Ishikawa (cell line): ENCODE data around the gene MEGF6.

Experiments used
- CEBPB ChIP-seq: IDR thresholded peaks from 2 replicates; pipeline ENCODE4 v1.6.1; 2012
- CREB1 ChIP-seq: IDR thresholded peaks from 2 replicates; pipeline ENCODE4 v1.6.1; 2012; ENCODE audit warnings: low read depth
- EGR1 ChIP-seq: IDR thresholded peaks from 2 replicates; pipeline ENCODE4 v1.6.1; 2012
- EP300 ChIP-seq: IDR thresholded peaks from 2 replicates; pipeline ENCODE4 v1.6.1; 2012; ENCODE audit warnings: borderline replicate concordance
- FOXM1 ChIP-seq: IDR thresholded peaks from 2 replicates; pipeline ENCODE4 v1.6.1; 2012; ENCODE audit warnings: low read depth, borderline replicate concordance
- MAX ChIP-seq: IDR thresholded peaks from 2 replicates; pipeline ENCODE4 v1.6.1; 2012
- NFIC ChIP-seq: IDR thresholded peaks from 2 replicates; pipeline ENCODE4 v1.6.1; 2012
- RAD21 ChIP-seq: IDR thresholded peaks from 2 replicates; pipeline ENCODE4 v1.6.1; 2012; ENCODE audit warnings: low read depth
- REST ChIP-seq: IDR thresholded peaks from 2 replicates; pipeline ENCODE4 v1.6.1; 2012; ENCODE audit warnings: low read depth, mild to moderate bottlenecking
- TAF1 ChIP-seq: IDR thresholded peaks from 2 replicates; pipeline ENCODE4 v1.6.1; 2012; ENCODE audit warnings: low read depth, mild to moderate bottlenecking
- TCF12 ChIP-seq: IDR thresholded peaks from 2 replicates; pipeline ENCODE4 v1.6.1; 2012; ENCODE audit warnings: low read depth
- TEAD4 ChIP-seq: IDR thresholded peaks from 2 replicates; pipeline ENCODE4 v1.6.1; 2012
- USF1 ChIP-seq: IDR thresholded peaks from 2 replicates; pipeline ENCODE4 v1.6.1; 2012
- YY1 ChIP-seq: IDR thresholded peaks from 2 replicates; pipeline ENCODE4 v1.6.1; 2012; ENCODE audit warnings: low read depth
- ZBTB7A ChIP-seq: IDR thresholded peaks from 2 replicates; pipeline ENCODE4 v1.6.1; 2012; ENCODE audit warnings: low read depth

MEGF6 gene

GRCh38 chr1:3657578-3658230, 46.4 kb upstream of the MEGF6 start:
- no peak for TF ChIP-seq EGR1
- TF ChIP-seq CREB1, result no peak
- no peak for TF ChIP-seq TCF12
- TF ChIP-seq USF1, result no peak
- TF ChIP-seq TEAD4, result no peak
- no peak for TF ChIP-seq FOXM1
- no peak for TF ChIP-seq RAD21
- TF ChIP-seq ZBTB7A, result no peak
- TF ChIP-seq CEBPB, result no peak
- TF ChIP-seq YY1, result no peak
- no peak for TF ChIP-seq REST
- no peak for TF ChIP-seq NFIC

- no peak for TF ChIP-seq TCF12
- no peak for TF ChIP-seq MAX
- no peak for TF ChIP-seq CEBPB
- TF ChIP-seq CREB1, result no peak
- no peak for TF ChIP-seq NFIC
- TF ChIP-seq YY1, result no peak
- no peak for TF ChIP-seq USF1
- no peak for TF ChIP-seq TEAD4
- no peak for TF ChIP-seq TAF1
- no peak for TF ChIP-seq REST
- TF ChIP-seq ZBTB7A, result no peak
- TF ChIP-seq RAD21, result no peak
These were observed 45.8 kb upstream of the MEGF6 start for GRCh38 chr1:3657096-3657475.

- no peak for TF ChIP-seq YY1
- TF ChIP-seq EP300, result no peak
- no peak for TF ChIP-seq TEAD4
- TF ChIP-seq REST, result no peak
- TF ChIP-seq FOXM1, result no peak
- TF ChIP-seq TAF1, result no peak
- no peak for TF ChIP-seq ZBTB7A
These were observed 45.3 kb upstream of the MEGF6 start for GRCh38 chr1:3656450-3657095.

GRCh38 chr1:3654549-3655281, 43.4 kb upstream of the MEGF6 start:
- TF ChIP-seq CREB1 (no peak), TAF1 (no peak), TEAD4 (no peak), RAD21 (no peak), TCF12 (no peak), NFIC (no peak), USF1 (no peak)
